Testis (tissue), 3 donors: ENCODE measurements around the gene PIEZO2. TPM values are rescaled to one million over a fixed set of nuclear protein-coding genes. Genes with fewer than 3 reads are reported as not detected.

Experiments
- DNase-seq: peaks from one replicate; pipeline ENCODE4 v3.0.0-alpha.2; 2019
- H3K27ac ChIP-seq, 2 donors: fragments of 200-600 bp; sonication (generic); one replicate each; pipeline ENCODE4 v1.5.1; 2019
- H3K27me3 ChIP-seq: fragments of 200-600 bp; sonication (generic); one replicate; pipeline ENCODE4 v1.5.1; 2019
- H3K36me3 ChIP-seq: fragments of 200-600 bp; sonication (generic); one replicate; pipeline ENCODE4 v1.5.1; 2017; ENCODE audit warnings: low read depth; ENCODE audit errors: missing control alignments
- H3K4me1 ChIP-seq: fragments of 200-600 bp; sonication (generic); one replicate; pipeline ENCODE4 v1.5.1; 2019
- H3K4me3 ChIP-seq, 2 donors: fragments of 200-600 bp; sonication (generic); one replicate each; pipeline ENCODE4 v1.5.1; 2017 to 2019
- H3K9me3 ChIP-seq: fragments of 200-600 bp; sonication (generic); one replicate; pipeline ENCODE4 v1.5.1; 2017
- POLR2A ChIP-seq: fragments of 450-650 bp; IDR thresholded peaks from one replicate; pipeline ENCODE4 v1.6.1; 2017; ENCODE audit warnings: antibody characterized with exemption, mild to moderate bottlenecking, moderate library complexity
- WGBS, 2 donors: methylation state at CpG; one replicate each; pipeline ENCODE4 v1.1.5; 2018; 5-methylcytosine and 5-hydroxymethylcytosine counted together
- intact Hi-C: fragments of 100-400 bp; cut with DNase I; formaldehyde crosslinking; loops from one replicate; pipeline ENCODE4 v1.15.1; 2023; ENCODE audit warnings: low total_unique reads
- polyA plus RNA-seq: library from polyadenylated mRNA; stranded (reverse); fragments of 350-450 nt; fragmentation: Illumina TruSeq; extraction: RNeasy Lipid Tissue Mini Kit (QIAGEN cat#74804); gene quantifications from one replicate; pipeline ENCODE4 v1.2.3, GENCODE V29; 2014; ENCODE audit warnings: low read depth, low replicate concordance; ENCODE audit not compliant: insufficient read depth
- total RNA-seq, 2 donors: library from RNA; depleted of rRNA; stranded (reverse); fragments of >200 nt; gene quantifications; one replicate each; pipeline ENCODE4 v1.2.3, GENCODE V29; 2016
- TF ChIP-seq, protein P1 (sequence below), 3 experiments: fragments of 450-650 bp in 2 of 3; fragments of 200-600 bp in 1 of 3; sonication (generic) in 1 of 3; IDR thresholded peaks; one replicate each; pipeline ENCODE4 v1.5.1; 2016 to 2019; ENCODE audit warnings: antibody characterized with exemption in 3 of 3, mild to moderate bottlenecking in 2 of 3, moderate library complexity in 1 of 3

The PIEZO2 gene
- total and polyA plus RNA-seq, 3 donors from 2014 or later, result 2.3 to 3.5 (median 3.0) TPM

DNA sequence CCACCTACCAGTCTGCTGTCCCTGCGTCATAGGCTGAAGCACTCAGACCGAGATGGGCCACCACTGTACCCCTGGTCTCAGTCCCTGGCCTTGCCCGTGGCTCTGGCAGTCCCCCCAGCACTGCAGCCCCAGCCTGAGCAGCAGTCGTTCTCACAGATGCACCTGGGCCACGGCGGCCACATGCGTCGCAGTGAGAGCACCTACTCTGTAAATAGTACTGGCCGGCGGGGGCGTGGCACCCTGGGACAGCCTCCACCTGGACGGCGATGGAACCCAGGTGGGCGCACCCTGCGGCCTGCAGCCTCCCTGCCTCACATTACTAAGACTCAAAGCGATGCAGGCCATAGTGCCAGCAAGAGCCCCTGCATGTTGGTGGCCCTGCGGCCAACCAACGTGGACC is 424.7 kb downstream of the PIEZO2 start:
- intact Hi-C loops, result no loop called here
- 76 to 83% methylated on average over 8 to 10 of the region's 18 CpGs for WGBS, 2 donors
- H3K4me3 ChIP-seq, result no peak overlapping the region
- H3K4me1 ChIP-seq, result no peaks in the 10 kb centered on the region
- no peak for DNase-seq
- H3K36me3 ChIP-seq, result no peaks in the 10 kb centered on the region
- TF ChIP-seq, protein P1, sequence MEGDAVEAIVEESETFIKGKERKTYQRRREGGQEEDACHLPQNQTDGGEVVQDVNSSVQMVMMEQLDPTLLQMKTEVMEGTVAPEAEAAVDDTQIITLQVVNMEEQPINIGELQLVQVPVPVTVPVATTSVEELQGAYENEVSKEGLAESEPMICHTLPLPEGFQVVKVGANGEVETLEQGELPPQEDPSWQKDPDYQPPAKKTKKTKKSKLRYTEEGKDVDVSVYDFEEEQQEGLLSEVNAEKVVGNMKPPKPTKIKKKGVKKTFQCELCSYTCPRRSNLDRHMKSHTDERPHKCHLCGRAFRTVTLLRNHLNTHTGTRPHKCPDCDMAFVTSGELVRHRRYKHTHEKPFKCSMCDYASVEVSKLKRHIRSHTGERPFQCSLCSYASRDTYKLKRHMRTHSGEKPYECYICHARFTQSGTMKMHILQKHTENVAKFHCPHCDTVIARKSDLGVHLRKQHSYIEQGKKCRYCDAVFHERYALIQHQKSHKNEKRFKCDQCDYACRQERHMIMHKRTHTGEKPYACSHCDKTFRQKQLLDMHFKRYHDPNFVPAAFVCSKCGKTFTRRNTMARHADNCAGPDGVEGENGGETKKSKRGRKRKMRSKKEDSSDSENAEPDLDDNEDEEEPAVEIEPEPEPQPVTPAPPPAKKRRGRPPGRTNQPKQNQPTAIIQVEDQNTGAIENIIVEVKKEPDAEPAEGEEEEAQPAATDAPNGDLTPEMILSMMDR (IDR thresholded peaks at IDR 0.05), result no peak
- no peak for TF ChIP-seq POLR2A
- no peaks in the 10 kb centered on the region for H3K27me3 ChIP-seq
- H3K27ac ChIP-seq, result no peak overlapping the region
- H3K9me3 ChIP-seq, result no peaks in the 10 kb centered on the region

DNA sequence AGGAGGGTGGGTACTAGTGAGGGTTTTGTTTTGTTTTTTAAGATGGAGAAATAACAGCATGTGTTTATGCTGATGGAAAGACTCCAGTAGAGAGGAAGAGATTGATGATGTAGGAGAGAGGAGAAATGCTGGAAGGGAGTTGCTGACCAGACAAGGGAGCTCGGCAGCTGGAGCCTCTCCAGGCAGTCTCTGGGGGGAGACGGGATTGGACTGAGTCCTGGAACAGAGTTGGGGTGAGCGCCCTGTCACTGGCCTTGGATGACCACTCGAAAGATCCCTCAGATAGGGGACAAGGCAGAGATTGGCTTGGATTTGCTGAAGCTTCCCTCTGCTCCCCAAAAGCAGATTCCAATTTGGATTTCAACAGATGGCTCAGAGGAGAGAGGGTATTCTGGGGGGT is 425.9 kb downstream of the PIEZO2 start:
- no peak for DNase-seq
- TF ChIP-seq POLR2A, result no peak
- TF ChIP-seq, protein P1 (IDR thresholded peaks at IDR 0.05), result no peak
- no peaks in the 10 kb centered on the region for H3K27me3 ChIP-seq
- intact Hi-C loops, result no loop called here
- WGBS, 2 donors, result 62 to 65% methylated on average over 4 of the region's 4 CpGs
- H3K9me3 ChIP-seq, result no peaks in the 10 kb centered on the region
- no peaks in the 10 kb centered on the region for H3K36me3 ChIP-seq
- H3K4me1 ChIP-seq, result no peaks in the 10 kb centered on the region
- H3K4me3 ChIP-seq, result no peak overlapping the region
- H3K27ac ChIP-seq, result no peak overlapping the region

DNA sequence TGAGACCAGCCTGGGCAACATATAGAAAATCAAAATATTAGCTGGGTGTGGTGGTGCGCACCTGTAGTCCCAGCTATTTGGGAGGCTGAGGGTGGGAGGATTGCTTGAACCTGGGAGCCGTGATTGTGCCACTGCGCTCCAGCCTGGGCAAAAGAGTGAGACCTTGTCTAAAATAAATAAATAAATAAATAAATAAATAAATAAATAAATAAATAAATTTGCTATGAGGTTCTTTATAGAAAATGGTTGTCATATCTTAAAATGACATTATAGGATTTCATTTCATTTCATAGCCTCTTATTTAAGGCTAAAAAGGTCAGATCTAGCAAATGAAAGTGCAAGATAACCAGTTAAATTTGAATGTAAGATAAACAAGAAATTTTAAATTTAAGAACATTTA is 430.6 kb downstream of the PIEZO2 start:
- Histone ChIP-seq H3K9me3 (no peaks in the 10 kb centered on the region), H3K27ac (no peak overlapping the region), H3K36me3 (no peaks in the 10 kb centered on the region), H3K27me3 (no peaks in the 10 kb centered on the region), H3K4me3 (no peak overlapping the region), H3K4me1 (no peaks in the 10 kb centered on the region)
- DNase-seq, result no peak
- intact Hi-C loops, result no loop called here
- TF ChIP-seq, protein P1 (IDR thresholded peaks at IDR 0.05), result no peak
- TF ChIP-seq POLR2A, result no peak
- WGBS, 2 donors, result 76 to 90% methylated on average over 3 of the region's 3 CpGs

DNA sequence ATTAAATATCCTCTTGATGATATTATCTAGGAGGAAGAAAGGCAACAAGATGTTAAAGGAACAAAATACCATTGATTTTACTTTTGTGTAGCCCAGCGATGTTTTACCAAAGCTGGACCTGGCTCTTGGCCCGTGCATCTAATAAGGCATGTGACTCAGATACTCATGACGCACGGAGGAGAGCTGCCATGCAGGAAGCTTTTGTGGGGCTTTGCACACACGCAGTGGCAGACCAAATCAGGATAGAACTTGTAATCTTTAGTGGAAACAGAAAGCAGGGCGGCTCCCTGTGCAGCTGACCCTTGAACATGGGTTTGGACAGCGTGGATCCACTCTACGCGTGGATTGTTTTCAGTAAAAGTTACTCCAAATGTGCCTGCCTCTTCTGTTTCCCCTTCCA is 433.6 kb downstream of the PIEZO2 start:
- Histone ChIP-seq H3K4me1 (no peaks in the 10 kb centered on the region), H3K4me3 (no peak overlapping the region), H3K27me3 (no peaks in the 10 kb centered on the region), H3K36me3 (no peaks in the 10 kb centered on the region), H3K9me3 (no peaks in the 10 kb centered on the region), H3K27ac (no peak overlapping the region)
- DNase-seq, result no peak
- 80 to 81% methylated on average over 9 of the region's 9 CpGs for WGBS, 2 donors
- TF ChIP-seq, protein P1 (IDR thresholded peaks at IDR 0.05), result no peak
- TF ChIP-seq POLR2A, result no peak
- intact Hi-C loops, result no loop called here

DNA sequence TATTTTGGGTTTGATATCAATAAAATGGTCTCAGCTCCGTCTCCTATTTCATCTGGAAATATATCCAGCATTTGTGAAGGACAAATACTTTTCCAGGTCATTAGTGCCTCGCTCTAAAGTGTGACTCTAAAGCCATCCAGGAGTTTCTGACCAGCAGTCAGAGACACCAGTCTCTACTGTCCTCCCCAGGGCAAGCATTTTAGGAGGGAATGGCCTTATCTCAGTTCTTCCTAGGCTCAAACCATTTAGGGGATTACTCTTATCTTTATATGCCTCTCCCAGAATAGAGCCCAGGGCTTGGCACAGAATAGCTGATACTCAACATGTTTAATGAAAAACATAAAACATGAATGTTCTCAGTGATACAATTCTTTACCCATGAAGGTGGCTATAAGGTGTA is 436.0 kb downstream of the PIEZO2 start:
- 39 to 52% methylated on average over 2 of the region's 2 CpGs for WGBS, 2 donors
- intact Hi-C loops, result no loop called here
- Histone ChIP-seq H3K9me3 (no peaks in the 10 kb centered on the region), H3K4me1 (no peaks in the 10 kb centered on the region), H3K4me3 (no peak overlapping the region), H3K27me3 (no peaks in the 10 kb centered on the region), H3K36me3 (no peaks in the 10 kb centered on the region), H3K27ac (no peak overlapping the region)
- DNase-seq, result no peak
- TF ChIP-seq POLR2A, result no peak
- TF ChIP-seq, protein P1 (IDR thresholded peaks at IDR 0.05), result no peak
